HG03103 (cell line): Measurements from ENCODE around the gene KRTAP5-1.
"Not testable (repeated sequence)": the region's sequence is repeated elsewhere in the genome, so short reads cannot be mapped to it uniquely, and the experiment has no call there.

Experiments used
- ATAC-seq: cut with Tn5 transposase; IDR thresholded peaks from one replicate; pipeline ENCODE4 v1.9.1; 2021; ENCODE audit warnings: low read depth; ENCODE audit not compliant: unreplicated experiment

The KRTAP5-1 gene

GRCh38 chr11:1603629-1604028 is 18.5 kb upstream of the KRTAP5-1 start:
- no peak for ATAC-seq

GRCh38 chr11:1601663-1602062 is 16.6 kb upstream of the KRTAP5-1 start:
- not testable (repeated sequence) for ATAC-seq

GRCh38 chr11:1600626-1601025 is 15.5 kb upstream of the KRTAP5-1 start:
- no peak for ATAC-seq

DNA sequence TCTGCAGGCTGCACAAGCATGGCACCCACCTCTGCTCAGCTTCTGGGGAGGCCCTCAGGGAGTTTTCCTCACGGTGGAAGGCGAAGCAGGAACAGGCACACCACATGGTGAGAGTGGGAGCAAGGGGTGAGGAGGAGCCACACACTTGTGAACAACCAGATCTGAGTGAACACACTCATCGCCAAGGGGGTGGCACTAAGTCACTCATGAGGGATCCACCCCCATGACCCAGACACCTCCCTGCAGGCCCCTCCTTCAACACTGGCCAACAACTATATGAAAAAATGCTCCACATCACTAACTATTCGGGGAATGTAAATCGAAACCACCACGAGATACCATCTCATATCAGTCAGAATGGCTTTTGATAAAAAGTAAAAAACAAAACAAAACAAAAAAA is 13.7 kb upstream of the KRTAP5-1 start:
- ATAC-seq = no peak

- not testable (repeated sequence) for ATAC-seq
These were observed 13.3 kb upstream of the KRTAP5-1 start for GRCh38 chr11:1598406-1598805.

DNA sequence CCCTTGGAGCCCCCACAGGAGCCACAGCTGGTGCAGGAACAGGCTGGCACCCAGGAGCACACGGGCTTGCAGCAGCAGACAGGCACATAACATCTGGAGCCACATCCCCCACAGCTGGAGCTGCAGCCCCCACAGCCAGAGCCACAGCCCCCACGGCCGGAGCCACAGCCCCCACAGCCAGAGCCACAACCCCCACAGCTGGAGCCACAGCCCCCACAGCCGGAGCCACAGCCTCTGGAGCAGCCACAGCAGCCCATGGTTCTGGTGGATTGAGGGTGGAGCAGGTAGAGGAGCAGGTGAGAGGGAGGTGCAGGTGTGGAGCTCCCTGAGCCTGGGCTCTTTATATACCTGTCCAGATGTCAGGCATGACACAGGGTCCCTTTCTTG is 12.9 kb upstream of the KRTAP5-1 start, which contains the start of gene KRTAP5-2:
Gene KRTAP5-2, minus strand, starts transcription at position 301 of the 387 bp plus-strand sequence. Its CDS starts 44 bp downstream, at position 257.
- no peak for ATAC-seq

DNA sequence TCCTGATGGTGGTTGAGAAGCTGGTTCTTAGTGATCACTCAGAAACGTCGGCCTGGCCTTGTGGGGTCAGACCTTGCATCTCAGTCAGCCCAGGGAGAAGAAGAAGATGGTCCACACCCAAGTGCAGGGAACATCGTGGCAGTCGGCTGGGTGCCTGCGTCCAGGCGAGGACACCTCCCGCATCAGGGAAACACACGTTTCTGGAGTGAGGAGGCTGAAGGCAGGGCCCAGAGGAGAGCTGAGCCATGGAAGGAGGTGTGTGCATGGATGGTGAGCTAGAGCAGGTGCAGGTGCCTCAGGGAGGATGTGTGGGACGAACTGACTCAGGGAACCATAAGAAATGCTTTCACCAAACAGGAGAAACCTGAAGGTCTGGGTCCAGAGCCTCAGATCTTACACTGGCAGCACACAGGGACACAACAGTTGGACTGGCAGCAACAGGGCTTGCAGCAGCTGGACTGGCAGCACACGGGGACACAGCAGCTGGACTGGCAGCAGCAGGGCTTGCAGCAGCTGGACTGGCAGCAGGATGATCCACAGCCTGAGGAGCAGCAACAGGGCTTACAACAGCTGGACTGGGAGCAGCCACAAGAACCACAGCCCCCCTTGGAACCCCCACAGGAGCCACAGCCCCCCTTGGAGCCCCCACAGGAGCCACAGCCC is 12.4 kb upstream of the KRTAP5-1 start:
- no peak for ATAC-seq

DNA sequence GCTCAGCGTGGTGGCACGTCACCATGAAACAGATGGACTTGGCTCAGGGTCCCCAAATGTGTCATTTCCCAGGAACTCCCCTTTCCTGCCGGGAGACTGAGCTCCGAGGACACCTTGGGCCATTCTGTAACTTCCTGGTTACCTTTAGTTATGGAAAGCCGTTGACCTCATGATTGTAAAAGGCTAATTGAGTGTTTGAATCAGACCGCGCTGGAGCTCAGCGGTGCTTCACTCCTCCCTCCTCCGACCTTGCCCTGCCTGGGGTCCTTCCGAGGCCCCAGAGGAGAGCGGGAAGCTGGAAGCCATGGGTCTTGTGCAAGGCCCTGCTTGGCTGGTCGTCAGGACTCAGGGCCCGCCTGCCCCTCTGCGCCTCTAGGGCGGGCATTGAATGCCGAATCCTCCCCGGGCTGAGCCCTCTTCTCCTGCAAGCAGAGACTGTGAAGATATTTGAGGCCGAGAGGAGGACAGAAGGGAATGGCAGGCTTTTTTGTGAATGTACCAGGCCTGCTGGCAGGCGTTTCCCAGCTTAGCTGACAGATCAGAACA is 11.6 kb upstream of the KRTAP5-1 start:
- ATAC-seq = not testable (repeated sequence)

DNA sequence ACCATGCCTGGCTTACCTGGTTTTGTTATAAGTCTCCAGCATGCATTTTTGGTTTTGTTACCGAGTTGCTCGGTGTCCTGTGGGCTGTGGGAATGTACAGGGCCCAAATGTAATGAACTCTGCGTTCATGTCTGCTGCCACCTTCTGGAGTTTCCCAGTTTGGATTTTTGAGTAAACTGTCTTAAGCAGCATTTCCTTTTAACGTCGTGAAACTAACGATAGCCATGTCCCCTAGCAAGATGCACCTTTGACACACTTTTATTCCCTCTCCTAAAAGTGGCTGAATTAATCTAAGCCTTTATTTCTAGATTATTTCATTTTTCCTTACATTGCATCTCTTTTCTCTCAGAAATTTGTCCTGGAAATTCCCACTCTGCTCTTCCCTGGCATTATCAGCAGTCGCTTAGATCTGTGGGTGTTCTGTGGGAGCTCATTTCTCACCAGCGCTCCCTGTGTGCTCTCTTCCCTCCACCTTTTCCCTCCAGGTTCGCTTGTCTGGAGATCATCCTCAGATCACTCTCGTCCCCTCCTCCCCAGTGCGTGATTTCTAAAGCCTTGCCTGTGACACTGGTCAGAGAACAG is 11.0 kb upstream of the KRTAP5-1 start:
- ATAC-seq = not testable (repeated sequence)

DNA sequence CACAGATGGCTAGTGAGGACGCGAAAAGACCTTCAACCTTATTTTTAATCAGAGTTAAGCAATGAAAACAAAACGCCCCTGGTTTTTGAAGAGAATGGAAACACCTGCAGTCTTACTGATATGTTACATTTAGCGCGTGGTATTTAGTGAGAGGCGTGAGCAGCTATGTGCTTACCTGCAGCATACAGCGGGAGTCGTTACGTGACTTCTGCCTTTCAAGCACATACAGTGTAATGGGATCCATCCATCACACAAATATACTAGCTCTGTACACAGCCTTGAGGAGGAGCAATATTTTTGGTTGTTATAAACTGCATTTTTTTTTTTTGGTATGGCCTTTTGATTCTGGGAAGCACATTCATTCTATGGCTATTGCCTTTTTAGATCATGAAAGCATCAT is 7.5 kb upstream of the KRTAP5-1 start:
- no peak for ATAC-seq

- no peak for ATAC-seq
These were observed 4.9 kb upstream of the KRTAP5-1 start for GRCh38 chr11:1589996-1590395.

DNA sequence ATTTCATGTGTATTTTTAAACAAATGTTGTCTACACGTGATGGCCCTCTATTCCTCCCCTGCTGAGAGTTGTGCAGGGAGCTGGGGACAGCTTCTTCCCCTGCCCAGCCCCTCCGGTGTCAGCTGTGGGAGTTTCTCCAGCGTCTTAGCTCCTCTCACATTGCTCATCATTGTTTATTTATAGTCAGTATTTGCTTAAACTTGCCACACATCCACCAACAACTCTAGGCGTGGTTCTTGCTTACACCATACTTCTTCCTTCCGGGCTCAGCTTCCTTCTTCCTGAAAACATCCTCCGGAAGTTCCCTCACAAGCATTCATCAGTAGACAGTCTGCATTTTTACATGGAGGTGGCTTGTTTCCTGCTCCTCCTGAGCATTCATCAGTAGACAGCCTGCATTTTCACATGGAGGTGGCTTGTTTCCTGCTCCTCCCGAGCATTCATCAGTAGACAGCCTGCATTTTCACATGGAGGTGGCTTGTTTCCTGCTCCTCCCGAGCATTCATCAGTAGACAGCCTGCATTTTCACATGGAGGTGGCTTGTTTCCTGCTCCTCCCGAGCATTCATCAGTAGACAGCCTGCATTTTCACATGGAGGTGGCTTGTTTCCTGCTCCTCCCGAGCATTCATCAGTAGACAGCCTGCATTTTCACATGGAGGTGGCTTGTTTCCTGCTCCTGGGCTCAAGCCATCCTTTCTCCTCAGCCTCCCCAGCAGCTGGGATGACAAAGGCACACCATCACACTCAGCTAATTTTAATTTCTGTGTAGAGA is 4.3 kb upstream of the KRTAP5-1 start:
- ATAC-seq = not testable (repeated sequence)

DNA sequence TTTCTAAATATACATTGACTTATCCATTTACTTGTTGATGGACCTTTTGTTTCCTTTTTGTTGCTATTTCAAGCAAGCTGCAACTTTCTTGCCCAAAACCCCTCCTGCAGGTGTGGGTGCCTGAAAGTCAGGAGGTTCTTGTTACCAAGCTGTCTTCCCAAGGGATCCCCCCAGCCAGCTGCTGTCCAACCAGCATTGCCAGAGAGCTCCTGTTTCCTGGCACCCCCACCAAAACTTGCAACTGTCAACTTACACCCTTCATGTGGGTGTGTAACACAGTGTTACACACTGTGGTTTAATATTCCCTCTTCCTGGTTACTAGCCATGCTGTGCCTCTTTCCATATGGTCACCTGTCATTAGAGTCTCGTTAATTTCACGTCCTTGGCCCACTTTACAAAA is 1.6 kb upstream of the KRTAP5-1 start:
- ATAC-seq = no peak

DNA sequence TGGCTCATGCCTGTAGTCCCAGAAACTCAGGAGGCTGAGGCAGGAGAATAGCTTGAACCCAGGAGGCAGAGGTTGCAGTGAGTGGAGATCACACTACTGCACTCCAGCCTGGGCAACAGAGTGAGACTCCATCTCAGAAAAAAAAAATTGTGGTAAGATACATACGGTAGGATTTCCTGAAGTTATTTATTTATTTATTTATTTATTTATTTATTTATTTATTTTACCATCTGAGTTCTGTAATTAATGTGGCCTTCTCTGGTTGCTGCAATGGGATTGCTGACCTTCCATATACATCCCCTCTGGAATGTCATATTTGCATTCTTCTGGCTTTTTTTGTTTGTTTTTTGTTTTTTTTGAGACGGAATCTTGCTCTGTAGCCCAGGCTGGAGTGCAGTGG is 2.2 kb downstream of the KRTAP5-1 start:
- not testable (repeated sequence) for ATAC-seq

GRCh38 chr11:1581976-1582375 is 3.1 kb downstream of the KRTAP5-1 start:
- ATAC-seq = no peak

DNA sequence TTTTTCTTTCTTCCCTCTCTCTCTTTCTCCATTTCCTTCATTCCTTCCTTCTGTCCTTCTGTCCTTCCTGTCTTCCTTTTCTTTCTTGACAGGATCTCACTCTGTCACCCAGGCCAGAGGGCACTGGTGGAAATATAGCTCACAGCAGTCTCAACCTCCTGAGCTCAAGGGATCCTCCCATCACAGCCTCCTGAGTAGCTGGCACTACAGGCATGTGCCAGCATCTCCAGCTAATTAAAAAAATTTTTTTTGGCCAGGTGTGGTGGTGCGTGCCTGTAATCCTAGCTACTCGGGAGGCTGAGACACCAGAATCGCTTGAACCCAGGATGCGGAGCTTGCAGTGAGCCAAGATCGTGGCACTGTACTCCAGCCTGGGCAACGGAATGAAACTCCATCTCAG is 8.3 kb downstream of the KRTAP5-1 start:
- ATAC-seq = no peak

GRCh38 chr11:1575756-1576155 is 9.3 kb downstream of the KRTAP5-1 start:
- not testable (repeated sequence) for ATAC-seq

GRCh38 chr11:1574933-1575242 is 10.2 kb downstream of the KRTAP5-1 start:
- no peak for ATAC-seq

- no peak for ATAC-seq
These were observed 10.7 kb downstream of the KRTAP5-1 start for GRCh38 chr11:1574238-1574932.

GRCh38 chr11:1573903-1574237 is 11.2 kb downstream of the KRTAP5-1 start:
- ATAC-seq = no peak
